HG03103 (cell line): ENCODE results near the gene GOLGA8N.
A peak's percentile ranks its signal among the peaks of the same experiment; 100 is the strongest.
"Not testable (repeated sequence)": the region's sequence is repeated elsewhere in the genome, so short reads cannot be mapped to it uniquely, and the experiment has no call there.

Experiments used
- ATAC-seq: cut with Tn5 transposase; IDR thresholded peaks from one replicate; pipeline ENCODE4 v1.9.1; 2021; ENCODE audit warnings: low read depth; ENCODE audit not compliant: unreplicated experiment

GOLGA8N gene

DNA sequence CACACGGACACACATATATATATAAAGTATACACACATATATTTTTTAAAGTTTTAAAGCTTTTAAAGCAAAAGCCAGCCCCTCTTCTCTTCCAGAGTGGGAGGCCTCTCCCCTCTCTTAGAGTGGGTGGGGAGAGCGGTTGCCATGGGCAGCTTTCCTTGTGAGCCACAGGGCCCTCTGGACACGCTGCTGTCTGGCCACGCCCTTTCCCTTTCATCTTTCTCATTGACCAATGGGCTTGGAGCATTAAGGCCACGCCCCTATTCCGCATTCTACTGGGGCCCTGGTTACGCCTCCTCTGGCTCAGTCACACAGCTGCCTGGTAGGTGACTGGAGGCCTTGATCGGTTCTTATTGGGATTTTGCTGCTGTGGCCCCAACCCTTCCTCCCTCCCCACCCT, at the start of gene GOLGA8N:
TSS of gene GOLGA8N (plus strand) at position 306 of the 400 bp plus-strand sequence.
- ATAC-seq, result not testable (repeated sequence)

GRCh38 chr15:32543456-32543855, 49.8 kb upstream of the GOLGA8N start:
- ATAC-seq, result not testable (repeated sequence)

- ATAC-seq, result not testable (repeated sequence)
These were observed 48.1 kb upstream of the GOLGA8N start for GRCh38 chr15:32545129-32545528.

GRCh38 chr15:32554587-32554986, 38.7 kb upstream of the GOLGA8N start:
- ATAC-seq, result not testable (repeated sequence)

GRCh38 chr15:32562198-32562597, 31.1 kb upstream of the GOLGA8N start:
- not testable (repeated sequence) for ATAC-seq

DNA sequence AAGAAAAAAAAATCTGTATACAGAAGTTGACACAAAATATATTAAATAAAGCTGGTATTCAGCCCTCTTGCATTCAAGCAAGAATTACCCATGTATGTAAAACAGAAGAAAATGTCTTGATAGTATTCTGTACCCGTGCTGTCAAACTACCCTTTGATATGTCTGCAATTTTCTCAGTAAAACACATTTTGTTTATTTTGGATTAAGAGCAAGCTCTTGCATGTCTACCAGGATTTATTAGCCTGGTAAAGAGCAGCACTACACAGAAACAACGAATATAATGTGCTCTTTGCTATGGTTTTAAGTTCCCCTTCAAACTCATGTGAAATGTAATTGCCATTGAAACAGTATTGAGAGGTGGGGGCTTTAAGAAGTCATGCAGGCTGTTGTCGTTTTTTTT, 24.3 kb upstream of the GOLGA8N start:
- not testable (repeated sequence) for ATAC-seq

- ATAC-seq, result not testable (repeated sequence)
These were observed 14.8 kb upstream of the GOLGA8N start for GRCh38 chr15:32578482-32578881.

DNA sequence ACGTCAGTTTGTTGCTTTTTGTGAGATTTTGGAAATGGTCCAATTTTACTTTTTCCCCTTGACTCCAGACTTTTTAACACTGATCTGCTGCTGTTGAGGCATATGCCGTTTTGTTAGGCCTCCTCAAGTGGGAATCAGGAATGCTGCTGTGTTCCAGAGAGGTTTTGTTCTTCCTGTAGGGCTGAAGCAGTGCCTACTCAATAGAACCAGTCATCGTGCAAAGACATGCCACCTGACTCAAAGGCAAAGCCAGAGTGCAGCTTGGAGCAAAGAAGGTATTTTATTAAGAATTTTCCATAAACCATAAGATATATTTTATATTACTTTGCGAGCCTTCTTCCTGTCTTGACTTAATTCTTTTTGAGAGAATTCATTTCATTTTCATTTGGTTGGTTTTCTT, 7.4 kb upstream of the GOLGA8N start:
- not testable (repeated sequence) for ATAC-seq

DNA sequence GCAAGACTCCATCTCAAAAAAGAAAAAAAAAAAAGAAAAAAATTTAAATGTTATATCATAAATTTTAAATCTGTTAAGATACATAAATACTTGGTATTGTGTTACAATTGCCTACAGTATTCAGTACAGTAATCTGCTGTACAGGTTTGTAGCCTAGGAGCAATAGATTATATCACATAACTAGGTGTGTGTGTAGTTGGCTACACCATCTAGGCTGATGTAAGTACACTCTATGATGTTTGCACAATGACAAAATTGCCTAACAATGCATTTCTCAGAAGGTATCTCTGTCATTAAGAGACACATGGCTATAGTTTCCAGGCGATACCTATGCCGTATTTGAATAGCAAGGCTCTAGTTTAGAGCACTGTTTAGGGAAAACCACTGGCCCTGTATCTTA, 16.3 kb downstream of the GOLGA8N start:
- not testable (repeated sequence) for ATAC-seq

- ATAC-seq, result not testable (repeated sequence)
These were observed 17.5 kb downstream of the GOLGA8N start for GRCh38 chr15:32610719-32611118.

- not testable (repeated sequence) for ATAC-seq
These were observed 21.4 kb downstream of the GOLGA8N start for GRCh38 chr15:32614712-32615050.

DNA sequence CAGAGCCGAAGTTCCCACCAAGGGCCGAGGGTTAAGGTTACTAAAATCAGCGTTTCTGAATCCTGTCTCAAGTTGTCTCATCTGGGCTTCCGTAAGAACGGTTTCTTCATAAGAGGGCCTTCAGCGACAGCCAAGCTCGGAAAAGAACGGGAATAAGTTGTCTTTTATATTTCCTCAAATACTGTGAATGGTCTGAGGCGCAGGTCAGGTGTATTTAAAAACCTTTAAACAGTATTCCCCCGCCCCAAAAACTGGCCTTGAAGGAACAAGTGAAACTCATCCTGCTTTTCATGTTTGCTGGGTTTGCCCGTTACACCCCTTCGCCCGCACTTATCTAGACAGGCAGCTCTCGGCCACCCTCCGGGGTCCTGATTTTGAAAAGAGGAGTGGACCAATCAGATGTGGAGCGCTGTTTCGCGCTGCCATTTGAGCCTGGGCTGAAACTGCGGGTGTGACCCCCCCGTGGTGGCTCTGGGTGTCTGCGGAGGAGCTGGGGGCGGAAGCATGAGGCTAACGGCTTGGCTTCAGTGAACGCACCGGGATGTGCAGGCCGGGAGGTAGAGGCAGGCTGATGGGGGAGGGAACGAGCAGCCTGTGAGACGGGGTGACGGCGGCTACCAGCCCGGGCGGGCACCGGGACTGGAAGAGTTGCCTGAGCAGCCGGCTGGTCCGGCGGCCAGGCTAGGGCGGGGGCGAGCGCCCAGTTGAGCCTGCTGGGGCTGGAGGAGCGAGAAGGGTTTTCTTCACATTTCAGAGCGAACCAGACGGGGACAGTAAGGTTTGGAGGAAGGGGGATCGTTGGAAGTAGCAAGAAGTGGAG, 22.0 kb downstream of the GOLGA8N start, which contains the start of gene ARHGAP11A:
TSS of gene ARHGAP11A (plus strand) at position 454 of the 820 bp plus-strand sequence. CDS start 708 bp downstream, outside the sequence.
- peak; percentile 62 for ATAC-seq

DNA sequence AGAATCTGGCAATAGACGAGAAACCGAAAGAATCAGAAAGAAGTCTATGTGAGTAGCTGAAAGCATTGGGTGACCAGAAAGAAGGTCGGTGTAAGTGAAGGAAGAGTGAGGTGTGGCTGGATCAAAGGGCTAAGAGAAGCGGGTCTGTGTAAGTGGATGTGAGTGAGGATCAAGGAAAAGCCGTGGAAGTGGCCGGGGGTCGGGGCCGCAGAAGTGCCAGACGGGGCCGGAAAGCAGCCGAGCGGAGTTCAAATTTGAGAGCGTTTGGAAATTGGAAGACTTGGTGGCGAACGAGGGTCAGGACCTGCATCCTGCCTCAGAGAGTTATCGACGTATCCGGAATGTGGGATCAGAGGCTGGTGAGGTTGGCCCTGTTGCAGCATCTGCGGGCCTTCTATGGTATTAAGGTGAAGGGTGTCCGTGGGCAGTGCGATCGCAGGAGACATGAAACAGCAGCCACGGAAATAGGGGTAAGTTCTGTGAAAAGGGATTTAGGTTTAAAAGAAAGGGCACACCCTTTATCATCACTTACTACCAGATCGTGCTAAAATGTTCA, 22.7 kb downstream of the GOLGA8N start:
- ATAC-seq, result peak; percentile 5

GRCh38 chr15:32636410-32636809, 43.2 kb downstream of the GOLGA8N start:
- ATAC-seq, result no peak

- ATAC-seq, result no peak
These were observed 43.8 kb downstream of the GOLGA8N start for GRCh38 chr15:32636908-32637567.

DNA sequence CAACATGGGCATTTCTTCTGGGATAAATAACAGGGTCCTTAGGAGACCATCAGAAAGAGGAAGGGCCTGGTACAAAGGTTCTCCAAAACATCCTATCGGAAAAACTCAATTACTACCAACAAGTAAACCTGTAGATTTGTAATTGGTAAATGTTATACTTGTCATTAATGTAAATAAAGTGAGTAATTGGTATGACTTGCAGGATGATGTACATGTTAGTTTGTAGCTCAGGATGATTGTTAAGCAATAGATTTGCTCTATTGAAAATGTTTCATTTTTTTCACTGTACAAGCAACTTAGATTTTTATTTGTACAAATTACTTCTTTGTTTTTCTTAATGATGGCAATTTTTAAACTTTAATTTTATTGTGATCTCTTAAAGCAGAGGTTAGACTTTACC, 44.4 kb downstream of the GOLGA8N start:
- ATAC-seq, result no peak

DNA sequence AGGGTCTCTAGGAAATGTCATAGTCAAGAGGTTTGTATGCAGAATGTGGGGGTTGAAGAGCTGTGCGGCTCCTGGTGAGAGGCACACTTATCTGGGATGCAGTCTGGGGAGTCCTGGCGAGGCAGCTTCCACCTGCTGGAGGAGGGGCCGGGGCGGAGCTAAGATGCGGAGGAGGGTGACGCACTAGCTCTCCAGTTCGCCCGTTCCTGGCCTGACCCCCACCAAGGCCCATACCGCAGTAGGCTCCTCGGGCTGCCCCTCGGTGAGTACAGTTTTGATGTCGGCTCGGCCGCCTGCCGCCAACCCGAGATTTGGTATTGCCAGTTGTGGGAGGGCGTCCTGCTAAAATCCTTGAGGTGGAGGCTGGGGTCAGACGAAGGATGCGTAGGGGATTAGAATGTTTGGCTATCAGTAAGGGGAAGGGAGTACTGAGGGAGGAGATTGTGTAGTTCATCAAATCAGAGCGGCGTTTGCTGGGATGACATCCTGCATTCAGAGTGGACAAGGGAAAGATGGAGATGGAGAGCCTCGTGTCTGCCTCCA, 48.3 kb downstream of the GOLGA8N start, which contains the start of gene SCG5:
TSS of gene SCG5 (plus strand) at position 194 of the 543 bp plus-strand sequence. CDS start 1,883 bp downstream, outside the sequence.
- no peak for ATAC-seq

DNA sequence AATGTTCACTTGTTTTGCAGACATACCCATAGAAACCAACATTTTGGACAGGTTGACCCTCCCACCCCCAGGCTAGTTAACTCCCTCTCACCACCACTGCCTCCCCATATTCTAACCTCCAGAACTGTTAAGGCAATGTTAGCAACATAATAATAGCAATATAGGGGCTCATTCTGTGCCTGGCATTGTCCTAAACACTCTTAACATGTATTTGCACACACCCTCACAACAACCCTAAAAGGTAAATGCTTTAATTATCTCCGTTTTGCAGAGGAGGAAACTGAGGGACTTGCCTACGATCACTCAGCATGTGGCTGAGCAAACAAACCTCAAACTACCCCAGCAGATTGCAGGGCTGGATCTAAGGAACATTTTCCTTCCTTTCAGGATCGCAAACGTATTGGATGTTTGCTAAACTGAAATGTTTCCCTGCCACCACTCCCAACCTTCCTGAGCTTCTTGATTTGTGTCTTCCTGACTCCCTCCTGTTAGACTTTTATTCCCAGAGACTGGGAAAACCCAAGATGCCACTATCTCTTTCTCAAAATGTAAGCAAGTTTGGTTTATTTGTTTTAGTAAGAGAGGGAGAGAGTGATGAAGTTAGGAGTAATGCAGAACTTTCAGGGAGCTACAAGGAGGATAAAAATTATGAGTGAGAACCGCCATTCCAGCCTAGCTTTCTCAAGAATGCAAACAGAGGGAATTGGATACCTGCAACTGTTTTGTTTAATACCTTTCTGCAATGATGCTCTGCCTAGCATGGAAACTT, 49.6 kb downstream of the GOLGA8N start:
- ATAC-seq, result no peak

DNA sequence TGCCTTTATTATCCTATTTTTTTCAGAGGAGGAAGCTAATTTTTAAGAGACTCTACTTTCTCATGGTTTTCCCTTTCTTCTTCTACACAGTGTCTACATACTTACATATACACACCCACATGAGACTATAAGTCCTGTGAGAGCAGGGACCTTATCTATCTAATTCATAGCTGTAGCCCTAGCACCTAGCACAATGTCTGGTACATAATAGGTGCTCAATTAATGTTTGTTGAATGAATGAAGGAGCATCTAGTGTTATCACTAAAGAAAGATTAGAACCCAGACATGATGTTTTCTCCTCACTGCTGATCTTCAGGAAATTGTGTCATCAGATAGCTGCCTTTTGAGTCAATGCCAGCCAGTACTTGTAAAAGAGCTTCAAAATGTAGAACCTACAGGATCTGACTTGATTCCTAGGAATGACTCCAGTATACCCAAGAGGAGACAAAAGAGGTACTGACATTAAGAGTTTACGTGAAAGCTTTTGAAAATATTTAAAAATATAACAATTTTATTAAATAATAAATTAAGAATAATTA, 50.7 kb downstream of the GOLGA8N start:
- no peak for ATAC-seq

- ATAC-seq, result no peak
These were observed 53.0 kb downstream of the GOLGA8N start for GRCh38 chr15:32646291-32646690.
